Measurements from ENCODE around the gene ATN1. TPM values are rescaled to one million over a fixed set of nuclear protein-coding genes. Genes with fewer than 3 reads are reported as not detected.

The ATN1 gene
- total RNA-seq, 2 donors from 2014 or later = 29.9 to 73.5 TPM

GRCh38 chr12:6956021-6956727 lies 28.4 kb downstream of the ATN1 start:
- DNase-seq (ENCODE audit: low spot score in 2 of 2) (peak in 1 of 2 donors; percentile 64), ATAC-seq (no peak)
- Mint-ChIP-seq H3K36me3 (peaks cover 79 to 83% of the 10 kb centered on the region in 2 donors), H3K27ac (peak overlapping the region; percentile 97 to 99), H3K9me3 (no peaks in the 10 kb centered on the region)

GRCh38 chr12:6957151-6957701 lies 29.5 kb downstream of the ATN1 start:
- Mint-ChIP-seq H3K36me3 (peaks cover 78 to 82% of the 10 kb centered on the region in 2 donors), H3K27ac (peak overlapping the region; percentile 96 to 99), H3K9me3 (no peaks in the 10 kb centered on the region)
- DNase-seq (ENCODE audit: low spot score in 2 of 2) = no peak
- ATAC-seq = no peak

- peaks cover 71 to 75% of the 10 kb centered on the region in 2 donors for H3K36me3 Mint-ChIP-seq
- ATAC-seq (no peak), DNase-seq (ENCODE audit: low spot score in 2 of 2) (peak in 1 of 2 donors; percentile 66)
Observed at GRCh38 chr12:6957741-6958608, 30.2 kb downstream of the ATN1 start.

GRCh38 chr12:6958609-6959057 lies 30.9 kb downstream of the ATN1 start:
- no peak for ATAC-seq
- Mint-ChIP-seq H3K9me3 (no peaks in the 10 kb centered on the region), H3K36me3 (peaks cover 64 to 69% of the 10 kb centered on the region in 2 donors), H3K27ac (peak overlapping the region; percentile 98 to 99)
- DNase-seq (ENCODE audit: low spot score in 2 of 2) = no peak

More at GRCh38 chr12:6957741-6958608, 30.2 kb downstream of the ATN1 start:
- Mint-ChIP-seq H3K27ac (peak overlapping the region; percentile 98 to 99), H3K9me3 (no peaks in the 10 kb centered on the region)

DNA sequence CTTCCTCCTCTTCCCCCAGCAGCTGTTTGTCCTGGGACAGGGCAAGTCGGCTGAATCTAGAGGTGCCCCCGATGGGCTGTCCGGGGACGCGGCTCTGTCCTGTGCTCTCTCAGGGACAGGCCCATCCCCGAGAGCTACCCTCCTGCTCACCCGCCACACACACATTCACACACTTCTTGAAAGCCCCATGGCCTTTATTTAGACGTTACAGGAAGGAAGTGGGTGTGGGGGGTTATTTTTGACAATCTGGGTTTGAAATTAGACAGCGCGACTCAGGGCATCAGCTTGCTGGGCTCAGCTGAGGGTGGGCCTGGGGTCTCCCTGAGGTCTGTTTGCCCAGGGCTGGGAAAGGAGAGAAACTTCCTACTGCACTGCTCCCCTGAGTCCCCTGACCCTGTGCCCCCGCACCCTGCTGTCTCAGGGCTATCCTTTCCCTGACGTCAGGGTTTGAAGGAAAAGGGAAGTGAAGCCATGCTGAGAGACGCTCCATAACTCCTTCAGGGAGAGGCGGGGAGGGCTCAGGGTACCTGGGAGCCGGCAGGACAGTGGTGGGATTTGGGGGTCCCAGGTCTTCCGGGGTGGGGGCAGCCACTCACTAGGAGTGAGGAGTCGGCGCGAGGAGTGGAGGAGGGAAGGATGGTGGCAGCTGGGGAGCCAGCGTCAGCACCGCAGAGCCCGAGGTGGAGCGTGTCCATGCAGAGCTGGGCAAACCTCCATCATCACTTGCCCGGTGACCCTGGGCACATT lies 31.5 kb downstream of the ATN1 start:
- H3K9me3 Mint-ChIP-seq = no peaks in the 10 kb centered on the region
- DNase-seq (ENCODE audit: low spot score in 2 of 2) (peak; percentile 65 to 84), ATAC-seq (peak; percentile 50 to 58)
- H3K27ac Mint-ChIP-seq = peak overlapping the region; percentile 98 to 99
- peaks cover 58 to 64% of the 10 kb centered on the region in 2 donors for H3K36me3 Mint-ChIP-seq

- H3K27ac Mint-ChIP-seq = peak overlapping the region; percentile 98 to 99
- peaks cover 51 to 57% of the 10 kb centered on the region in 2 donors for H3K36me3 Mint-ChIP-seq
- ATAC-seq (no peak), DNase-seq (ENCODE audit: low spot score in 2 of 2) (no peak)
- H3K9me3 Mint-ChIP-seq = no peaks in the 10 kb centered on the region
Observed at GRCh38 chr12:6959805-6960592, 32.2 kb downstream of the ATN1 start.

DNA sequence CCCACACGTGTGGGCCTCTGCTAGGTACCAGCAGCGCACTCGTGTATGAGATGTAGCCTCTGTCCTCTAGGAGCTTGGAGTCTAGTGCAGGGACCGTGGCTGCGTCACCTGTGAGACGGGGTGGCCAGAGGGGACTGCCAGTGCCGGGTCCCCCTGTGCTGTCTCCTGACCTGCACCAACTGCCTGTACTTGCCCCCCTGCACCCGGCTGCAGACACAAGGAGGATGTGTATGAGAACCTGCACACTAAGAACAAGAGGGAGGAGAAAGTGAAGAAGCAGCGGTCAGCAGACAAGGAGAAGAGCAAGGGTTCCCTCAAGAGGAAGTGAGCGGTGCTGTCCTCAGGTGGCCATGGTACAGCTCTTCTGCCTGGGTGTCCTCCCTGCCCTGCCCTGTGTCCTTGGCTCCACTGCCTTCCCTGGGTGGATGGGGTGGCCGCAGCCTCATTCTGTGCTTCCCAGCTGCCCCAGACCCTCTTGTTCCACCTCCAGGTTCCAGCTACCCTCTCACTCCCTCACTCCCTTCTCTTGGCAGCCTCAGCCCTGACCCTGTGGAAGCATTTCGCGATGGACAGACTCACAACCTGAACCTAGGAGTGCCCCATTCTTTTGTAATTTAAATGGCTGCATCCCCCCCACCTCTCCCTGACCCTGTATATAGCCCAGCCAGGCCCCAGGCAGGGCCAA lies 33.0 kb downstream of the ATN1 start:
- H3K27ac Mint-ChIP-seq = peak overlapping the region; percentile 98 to 99
- peaks cover 46 to 56% of the 10 kb centered on the region in 2 donors for H3K36me3 Mint-ChIP-seq
- DNase-seq (ENCODE audit: low spot score in 2 of 2) (peak in 1 of 2 donors; percentile 71), ATAC-seq (peak; percentile 3 to 33)
- H3K9me3 Mint-ChIP-seq = no peaks in the 10 kb centered on the region

DNA sequence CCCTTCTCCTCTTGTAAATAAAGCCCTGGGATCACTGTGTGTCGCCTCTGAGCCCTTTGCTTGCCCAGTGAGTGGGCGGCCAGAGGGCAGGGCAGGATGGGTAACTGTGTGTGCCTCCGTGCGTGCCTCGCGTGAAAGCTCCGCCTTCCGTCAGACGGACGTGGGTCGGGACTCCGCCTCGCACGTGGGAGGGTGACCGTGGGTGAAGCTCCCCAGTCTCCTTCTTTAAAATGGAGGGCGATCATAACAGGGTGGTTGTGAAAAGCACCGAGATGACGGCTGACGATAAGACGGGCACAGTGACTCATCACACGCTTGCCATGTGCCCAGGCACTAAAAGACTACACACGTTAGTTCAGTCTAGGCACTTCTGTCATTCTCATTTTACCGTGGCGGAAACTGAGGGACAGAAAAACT lies 33.5 kb downstream of the ATN1 start:
- Mint-ChIP-seq H3K27ac (peak overlapping the region; percentile 98 to 99), H3K36me3 (peaks cover 46 to 52% of the 10 kb centered on the region in 2 donors), H3K9me3 (no peaks in the 10 kb centered on the region)
- DNase-seq (ENCODE audit: low spot score in 2 of 2) = peak; percentile 78 to 96
- ATAC-seq = peak; percentile 73 to 80

GRCh38 chr12:6961695-6962284 lies 34.0 kb downstream of the ATN1 start:
- peak in 1 of 2 donors; percentile 72 for DNase-seq (ENCODE audit: low spot score in 2 of 2)
- Mint-ChIP-seq H3K27ac (peak overlapping the region; percentile 98 to 99), H3K9me3 (no peaks in the 10 kb centered on the region), H3K36me3 (peaks cover 45 to 51% of the 10 kb centered on the region in 2 donors)
- ATAC-seq = peak in 1 of 2 donors; percentile 34

DNA sequence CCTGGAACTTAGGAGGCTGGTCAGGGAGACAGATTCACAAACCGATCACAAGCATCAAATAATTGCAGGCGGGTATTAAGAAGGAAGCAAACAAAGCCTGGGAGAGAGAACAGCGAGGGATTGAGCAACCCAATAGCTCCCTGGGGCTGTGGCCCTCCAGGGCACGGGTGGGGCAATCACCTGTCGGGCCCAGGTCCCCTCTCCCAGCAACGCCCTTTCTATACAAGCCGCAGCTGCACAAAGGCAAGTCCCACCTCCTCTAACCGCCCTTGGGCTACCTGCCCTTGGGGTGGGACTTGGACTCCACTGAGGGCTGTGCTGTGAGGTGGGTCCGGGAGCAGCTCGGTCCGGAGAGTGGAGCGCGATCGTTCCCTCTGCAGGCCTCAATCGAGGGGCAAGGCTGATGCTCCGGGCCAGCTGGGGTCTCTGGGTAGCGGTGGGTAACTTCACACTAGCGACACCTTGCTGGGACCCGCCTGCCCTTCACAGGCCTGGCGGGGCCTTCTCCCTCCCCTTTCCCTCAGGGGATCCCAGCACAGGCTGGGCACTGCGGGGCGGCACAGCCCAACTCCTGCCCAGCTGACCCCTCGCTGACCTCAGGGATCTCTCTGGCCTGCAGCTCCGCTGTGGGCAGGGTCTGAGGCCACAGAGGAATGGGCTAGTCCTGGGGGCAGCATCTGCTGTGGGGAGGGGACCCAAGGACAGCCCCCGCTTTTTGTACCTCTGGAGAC lies 34.7 kb downstream of the ATN1 start:
- H3K27ac Mint-ChIP-seq = peak overlapping the region; percentile 98 to 99
- peaks cover 39 to 48% of the 10 kb centered on the region in 2 donors for H3K36me3 Mint-ChIP-seq
- no peak for DNase-seq (ENCODE audit: low spot score in 2 of 2)
- no peaks in the 10 kb centered on the region for H3K9me3 Mint-ChIP-seq
- no peak for ATAC-seq

- Mint-ChIP-seq H3K36me3 (peaks cover 35 to 47% of the 10 kb centered on the region in 2 donors), H3K27ac (peak overlapping the region; percentile 98 to 99), H3K9me3 (no peaks in the 10 kb centered on the region)
- DNase-seq (ENCODE audit: low spot score in 2 of 2) = no peak
- ATAC-seq = no peak
Observed at GRCh38 chr12:6963016-6963731, 35.4 kb downstream of the ATN1 start.

- Mint-ChIP-seq H3K9me3 (no peaks in the 10 kb centered on the region), H3K36me3 (peaks cover 35 to 47% of the 10 kb centered on the region in 2 donors), H3K27ac (peak overlapping the region; percentile 87 to 89)
- no peak for DNase-seq (ENCODE audit: low spot score in 2 of 2)
- ATAC-seq = no peak
Observed at GRCh38 chr12:6963791-6964413, 36.1 kb downstream of the ATN1 start.

DNA sequence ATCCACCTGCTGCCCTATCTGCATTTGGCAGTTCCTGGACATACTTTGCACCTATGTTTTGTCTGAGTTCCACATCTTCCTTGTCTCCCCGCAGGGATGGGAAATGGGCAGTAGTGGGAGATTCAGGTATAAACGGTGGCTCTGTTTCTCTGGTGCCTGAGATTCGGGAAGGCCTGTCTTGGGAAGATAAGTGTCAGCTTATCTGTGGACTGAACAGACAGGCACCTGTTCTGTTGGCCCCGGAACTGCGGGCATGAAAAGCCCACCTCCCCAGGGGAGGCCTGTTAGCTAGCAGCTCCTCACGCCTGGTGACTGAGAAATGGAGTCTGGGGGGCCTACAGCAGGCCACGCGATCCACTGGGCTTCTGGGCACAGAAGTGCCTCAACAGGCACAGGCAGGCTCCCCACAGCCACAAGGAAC lies 36.9 kb downstream of the ATN1 start:
- no peaks in the 10 kb centered on the region for H3K9me3 Mint-ChIP-seq
- H3K36me3 Mint-ChIP-seq = peaks cover 35 to 46% of the 10 kb centered on the region in 2 donors
- H3K27ac Mint-ChIP-seq = peak overlapping the region; percentile 87 to 89
- no peak for DNase-seq (ENCODE audit: low spot score in 2 of 2)
- no peak for ATAC-seq
